Esophagus (tissue), 2 donors: ENCODE results near the gene IFNA5. TPM values are rescaled to one million over a fixed set of nuclear protein-coding genes. Genes with fewer than 3 reads are reported as not detected.

Experiments used
- H3K27ac ChIP-seq, 2 donors: one replicate each; pipeline ENCODE4 v1.5.1; 2013; ENCODE audit warnings: low read depth in 2 of 2, mild to moderate bottlenecking in 2 of 2, inconsistent platforms in 1 of 2, low read length in 1 of 2, moderate library complexity in 1 of 2
- H3K27me3 ChIP-seq, 2 donors: one replicate each; pipeline ENCODE4 v1.6.1; 2013; ENCODE audit warnings: low read length in 2 of 2, control low read depth in 1 of 2, mild to moderate bottlenecking in 1 of 2; ENCODE audit not compliant: insufficient read depth in 2 of 2, control insufficient read depth in 1 of 2
- H3K36me3 ChIP-seq, 2 donors: one replicate each; pipeline ENCODE4 v1.6.1; 2013; ENCODE audit warnings: low read length in 1 of 2; ENCODE audit not compliant: control insufficient read depth in 2 of 2, insufficient read depth in 2 of 2
- H3K4me1 ChIP-seq, 2 donors: one replicate each; pipeline ENCODE4 v1.6.1; 2013; ENCODE audit warnings: low read length in 1 of 2; ENCODE audit not compliant: control insufficient read depth in 2 of 2, insufficient read depth in 2 of 2
- H3K4me3 ChIP-seq, 2 donors: one replicate each; pipeline ENCODE4 v1.5.1; 2013; ENCODE audit warnings: low read length in 2 of 2, mild to moderate bottlenecking in 2 of 2, low read depth in 1 of 2, moderate library complexity in 1 of 2
- H3K9me3 ChIP-seq, 2 donors: one replicate each; pipeline ENCODE4 v1.6.1; 2013; ENCODE audit warnings: mild to moderate bottlenecking in 2 of 2, low read depth in 1 of 2, low read length in 1 of 2, moderate library complexity in 1 of 2; ENCODE audit not compliant: control insufficient read depth in 2 of 2, insufficient read depth in 1 of 2
- WGBS, 2 donors: extraction: QIAGEN DNeasy Blood & Tissue Kit; methylation state at CpG; one replicate each; pipeline ENCODE4 v1.1.7; 2013; 5-methylcytosine and 5-hydroxymethylcytosine counted together
- polyA plus RNA-seq, 2 donors: library from polyadenylated mRNA; stranded (reverse); fragments of 200-250 nt; gene quantifications; one replicate each; pipeline ENCODE4 v1.2.3, GENCODE V29; 2013
- donor health status: healthy with polysubstance abuse.
- donor health status: Bipolar disorder and iron deficiency.

Gene IFNA5
- polyA plus RNA-seq, 2 donors, result 0.04 TPM; not detected in 1

GRCh38 chr9:21324047-21324446, 18.9 kb upstream of the IFNA5 start:
- no peaks in the 10 kb centered on the region for H3K27me3 ChIP-seq
- 82% methylated on average over 4 of the region's 4 CpGs for WGBS, 2 donors
- H3K4me3 ChIP-seq, result no peak overlapping the region
- H3K27ac ChIP-seq, result no peak overlapping the region
- peaks cover 0 to 2% of the 10 kb centered on the region in 2 donors for H3K36me3 ChIP-seq
- no peaks in the 10 kb centered on the region for H3K9me3 ChIP-seq
- H3K4me1 ChIP-seq, result no peaks in the 10 kb centered on the region

GRCh38 chr9:21322911-21323461, 17.9 kb upstream of the IFNA5 start:
- Histone ChIP-seq H3K4me1 (no peaks in the 10 kb centered on the region), H3K27me3 (no peaks in the 10 kb centered on the region), H3K4me3 (no peak overlapping the region), H3K9me3 (no peaks in the 10 kb centered on the region), H3K27ac (no peak overlapping the region), H3K36me3 (peaks cover 0 to 2% of the 10 kb centered on the region in 2 donors)
- 87 to 92% methylated on average over 5 of the region's 5 CpGs for WGBS, 2 donors

- Histone ChIP-seq H3K27ac (no peak overlapping the region), H3K27me3 (no peaks in the 10 kb centered on the region)
- 57 to 68% methylated on average over 2 of the region's 2 CpGs for WGBS, 2 donors
Observed at GRCh38 chr9:21320465-21320864, 15.4 kb upstream of the IFNA5 start.

GRCh38 chr9:21317956-21318923, 13.1 kb upstream of the IFNA5 start:
- Histone ChIP-seq H3K9me3 (no peaks in the 10 kb centered on the region), H3K4me3 (no peak overlapping the region), H3K36me3 (no peaks in the 10 kb centered on the region), H3K4me1 (peaks cover 0 to 3% of the 10 kb centered on the region in 2 donors), H3K27me3 (no peaks in the 10 kb centered on the region), H3K27ac (no peak overlapping the region)
- WGBS, 2 donors, result 17 to 21% methylated on average over 7 of the region's 7 CpGs

More at GRCh38 chr9:21320465-21320864, 15.4 kb upstream of the IFNA5 start:
- Histone ChIP-seq H3K4me3 (no peak overlapping the region), H3K4me1 (peaks cover 0 to 3% of the 10 kb centered on the region in 2 donors), H3K9me3 (no peaks in the 10 kb centered on the region), H3K36me3 (peaks cover 0 to 2% of the 10 kb centered on the region in 2 donors)

- H3K36me3 ChIP-seq, result no peaks in the 10 kb centered on the region
- no peak overlapping the region for H3K4me3 ChIP-seq
- peak overlapping the region in 1 of 2 donors; percentile 31 for H3K27ac ChIP-seq
- H3K9me3 ChIP-seq, result no peaks in the 10 kb centered on the region
- no peaks in the 10 kb centered on the region for H3K27me3 ChIP-seq
- 11 to 12% methylated on average over 3 of the region's 3 CpGs for WGBS, 2 donors
- H3K4me1 ChIP-seq, result peaks cover 0 to 3% of the 10 kb centered on the region in 2 donors
Observed at GRCh38 chr9:21316860-21317259, 11.7 kb upstream of the IFNA5 start.

- Histone ChIP-seq H3K27ac (no peak overlapping the region), H3K36me3 (no peaks in the 10 kb centered on the region), H3K4me1 (peaks cover 0 to 3% of the 10 kb centered on the region in 2 donors), H3K27me3 (no peaks in the 10 kb centered on the region), H3K4me3 (no peak overlapping the region), H3K9me3 (no peaks in the 10 kb centered on the region)
- 23 to 25% methylated on average over 8 of the region's 8 CpGs for WGBS, 2 donors
Observed at GRCh38 chr9:21316032-21316842, 11.1 kb upstream of the IFNA5 start.

GRCh38 chr9:21314152-21314551, 9.0 kb upstream of the IFNA5 start:
- Histone ChIP-seq H3K4me3 (no peak overlapping the region), H3K4me1 (peaks cover 0 to 3% of the 10 kb centered on the region in 2 donors), H3K27ac (no peak overlapping the region), H3K27me3 (no peaks in the 10 kb centered on the region), H3K36me3 (no peaks in the 10 kb centered on the region), H3K9me3 (no peaks in the 10 kb centered on the region)
- 88 to 90% methylated on average over 2 of the region's 2 CpGs for WGBS, 2 donors

- Histone ChIP-seq H3K27me3 (no peaks in the 10 kb centered on the region), H3K9me3 (no peaks in the 10 kb centered on the region), H3K4me3 (no peak overlapping the region), H3K4me1 (peaks cover 0 to 3% of the 10 kb centered on the region in 2 donors), H3K27ac (no peak overlapping the region), H3K36me3 (no peaks in the 10 kb centered on the region)
- 81 to 85% methylated on average over 1 of the region's 1 CpG for WGBS, 2 donors
Observed at GRCh38 chr9:21311889-21312288, 6.8 kb upstream of the IFNA5 start.

- Histone ChIP-seq H3K27ac (no peak overlapping the region), H3K27me3 (no peaks in the 10 kb centered on the region), H3K4me1 (no peaks in the 10 kb centered on the region), H3K36me3 (no peaks in the 10 kb centered on the region), H3K9me3 (no peaks in the 10 kb centered on the region), H3K4me3 (no peak overlapping the region)
- 94% methylated on average over 1 of the region's 1 CpG for WGBS, 2 donors
Observed at GRCh38 chr9:21295992-21296391, 9.1 kb downstream of the IFNA5 start.
